HUES64 (cell line): Measurements from ENCODE around the gene DOCK4.

Experiments used
- H3K27ac ChIP-seq: 2 replicates; pipeline ENCODE4 v1.7.0; 2013; ENCODE audit warnings: low read depth, low read length, inconsistent platforms
- H3K27me3 ChIP-seq: 2 replicates; pipeline ENCODE4 v1.6.1; 2013; ENCODE audit warnings: mild to moderate bottlenecking, low read length; ENCODE audit not compliant: insufficient read depth
- H3K36me3 ChIP-seq: 2 replicates; pipeline ENCODE4 v1.6.1; 2013; ENCODE audit warnings: mild to moderate bottlenecking, low read length; ENCODE audit not compliant: insufficient read depth
- H3K4me1 ChIP-seq: 2 replicates; pipeline ENCODE4 v1.6.1; 2013; ENCODE audit warnings: mild to moderate bottlenecking, low read length, moderate library complexity; ENCODE audit not compliant: insufficient read depth
- H3K4me3 ChIP-seq: 2 replicates; pipeline ENCODE4 v1.5.1; 2013; ENCODE audit warnings: mild to moderate bottlenecking, low read length, moderate library complexity
- H3K9ac ChIP-seq: 2 replicates; pipeline ENCODE4 v1.6.1; 2013; ENCODE audit warnings: mild to moderate bottlenecking, low read depth, low read length
- H3K9me3 ChIP-seq: 2 replicates; pipeline ENCODE4 v1.6.1; 2013; ENCODE audit warnings: low read depth, low read length; ENCODE audit not compliant: insufficient read depth
- WGBS: fragments of 150-250, 120-280 bp; methylation state at CpG from one replicate; pipeline ENCODE4 v1.1.7; 2013; ENCODE audit warnings: missing lambda C conversion rate; 5-methylcytosine and 5-hydroxymethylcytosine counted together

Gene DOCK4

GRCh38 chr7:111753968-111754367, 452.2 kb downstream of the DOCK4 start:
- no peak overlapping the region for H3K27ac ChIP-seq
- no peak overlapping the region for H3K4me3 ChIP-seq
- H3K9ac ChIP-seq: no peak overlapping the region
- peaks cover 18% of the 10 kb centered on the region for H3K4me1 ChIP-seq
- 96% methylated on average over 3 of the region's 3 CpGs for WGBS
- H3K36me3 ChIP-seq: peaks cover 9% of the 10 kb centered on the region; the same call in 1 of the 2 replicates
- no peaks in the 10 kb centered on the region for H3K27me3 ChIP-seq
- H3K9me3 ChIP-seq: no peaks in the 10 kb centered on the region

- Histone ChIP-seq H3K9ac (no peak overlapping the region), H3K27ac (no peak overlapping the region), H3K4me1 (peaks cover 6% of the 10 kb centered on the region), H3K9me3 (no peaks in the 10 kb centered on the region), H3K36me3 (no peaks in the 10 kb centered on the region; the same call in 1 of the 2 replicates), H3K27me3 (no peaks in the 10 kb centered on the region), H3K4me3 (no peak overlapping the region)
- WGBS: 5% methylated on average over 3 of the region's 4 CpGs
Observed at GRCh38 chr7:111752022-111752582, 454.1 kb downstream of the DOCK4 start.

GRCh38 chr7:111750878-111751277, 455.3 kb downstream of the DOCK4 start:
- no peaks in the 10 kb centered on the region for H3K9me3 ChIP-seq
- H3K9ac ChIP-seq: no peak overlapping the region
- H3K4me3 ChIP-seq: no peak overlapping the region
- no peaks in the 10 kb centered on the region; the same call in 1 of the 2 replicates for H3K36me3 ChIP-seq
- no peak overlapping the region for H3K27ac ChIP-seq
- H3K4me1 ChIP-seq: no peaks in the 10 kb centered on the region
- H3K27me3 ChIP-seq: no peaks in the 10 kb centered on the region
- WGBS: no CpG with 5 or more reads among the region's 2 CpGs

GRCh38 chr7:111750228-111750627, 456.0 kb downstream of the DOCK4 start:
- Histone ChIP-seq H3K9ac (no peak overlapping the region), H3K4me1 (no peaks in the 10 kb centered on the region), H3K27ac (no peak overlapping the region), H3K27me3 (no peaks in the 10 kb centered on the region), H3K9me3 (no peaks in the 10 kb centered on the region), H3K36me3 (no peaks in the 10 kb centered on the region; the same call in 1 of the 2 replicates), H3K4me3 (no peak overlapping the region)
- WGBS: 89% methylated on average over 4 of the region's 4 CpGs

GRCh38 chr7:111749625-111750024, 456.6 kb downstream of the DOCK4 start:
- Histone ChIP-seq H3K27ac (no peak overlapping the region), H3K4me1 (no peaks in the 10 kb centered on the region), H3K27me3 (no peaks in the 10 kb centered on the region), H3K4me3 (no peak overlapping the region), H3K9ac (no peak overlapping the region), H3K9me3 (no peaks in the 10 kb centered on the region), H3K36me3 (no peaks in the 10 kb centered on the region; the same call in 1 of the 2 replicates)
- WGBS: no CpG with 5 or more reads among the region's 2 CpGs

GRCh38 chr7:111747718-111748117, 458.5 kb downstream of the DOCK4 start:
- H3K36me3 ChIP-seq: no peaks in the 10 kb centered on the region
- H3K27ac ChIP-seq: no peak overlapping the region
- H3K9me3 ChIP-seq: no peaks in the 10 kb centered on the region
- peaks cover 9% of the 10 kb centered on the region for H3K4me1 ChIP-seq
- no peak overlapping the region for H3K4me3 ChIP-seq
- no peak overlapping the region for H3K9ac ChIP-seq
- no peaks in the 10 kb centered on the region for H3K27me3 ChIP-seq

- no peaks in the 10 kb centered on the region for H3K36me3 ChIP-seq
- no peak overlapping the region for H3K27ac ChIP-seq
- 94% methylated on average over 3 of the region's 4 CpGs for WGBS
- no peak overlapping the region for H3K4me3 ChIP-seq
- no peaks in the 10 kb centered on the region for H3K9me3 ChIP-seq
- no peaks in the 10 kb centered on the region for H3K27me3 ChIP-seq
- H3K9ac ChIP-seq: no peak overlapping the region
- H3K4me1 ChIP-seq: peaks cover 9% of the 10 kb centered on the region
Observed at GRCh38 chr7:111746950-111747349, 459.2 kb downstream of the DOCK4 start.

GRCh38 chr7:111744501-111745155, 461.6 kb downstream of the DOCK4 start:
- Histone ChIP-seq H3K4me3 (no peak overlapping the region), H3K27me3 (no peaks in the 10 kb centered on the region), H3K4me1 (peaks cover 9% of the 10 kb centered on the region), H3K9ac (no peak overlapping the region), H3K9me3 (no peaks in the 10 kb centered on the region), H3K27ac (no peak overlapping the region), H3K36me3 (0 out of 2 replicates have a peak, but pooled peaks cover 3% of the 10 kb centered on the region)
- 94% methylated on average over 2 of the region's 2 CpGs for WGBS

- Histone ChIP-seq H3K27me3 (no peaks in the 10 kb centered on the region), H3K4me3 (no peak overlapping the region), H3K36me3 (0 out of 2 replicates have a peak, but pooled peaks cover 3% of the 10 kb centered on the region), H3K27ac (no peak overlapping the region), H3K9me3 (no peaks in the 10 kb centered on the region), H3K4me1 (peaks cover 9% of the 10 kb centered on the region), H3K9ac (no peak overlapping the region)
- WGBS: 48% methylated on average over 6 of the region's 7 CpGs
Observed at GRCh38 chr7:111743244-111743847, 462.9 kb downstream of the DOCK4 start.

- Histone ChIP-seq H3K9me3 (no peaks in the 10 kb centered on the region), H3K27me3 (no peaks in the 10 kb centered on the region), H3K36me3 (0 out of 2 replicates have a peak, but pooled peaks cover 3% of the 10 kb centered on the region), H3K27ac (no peak overlapping the region), H3K4me3 (no peak overlapping the region), H3K9ac (no peak overlapping the region), H3K4me1 (peaks cover 9% of the 10 kb centered on the region)
- WGBS: 59% methylated on average over 8 of the region's 8 CpGs
Observed at GRCh38 chr7:111741811-111742240, 464.4 kb downstream of the DOCK4 start.

GRCh38 chr7:111740942-111741341, 465.3 kb downstream of the DOCK4 start:
- Histone ChIP-seq H3K9ac (no peak overlapping the region), H3K9me3 (no peaks in the 10 kb centered on the region), H3K4me1 (peaks cover 9% of the 10 kb centered on the region), H3K27me3 (no peaks in the 10 kb centered on the region), H3K4me3 (no peak overlapping the region), H3K36me3 (0 out of 2 replicates have a peak, but pooled peaks cover 3% of the 10 kb centered on the region), H3K27ac (no peak overlapping the region)
- WGBS: 97% methylated on average over 3 of the region's 3 CpGs
